Transverse colon (tissue), 4 donors: ENCODE results near the gene OOEP. TPM values are rescaled to one million over a fixed set of nuclear protein-coding genes. Genes with fewer than 3 reads are reported as not detected.

Experiments used
- DNase-seq: peaks from one replicate; pipeline ENCODE4 v3.0.0-alpha.2; 2019
- H3K27ac ChIP-seq, 4 donors: fragments of 200-600 bp; sonication (generic); 2 replicates each; pipeline ENCODE4 v1.5.1; 2016 to 2018; ENCODE audit warnings: inconsistent platforms in 4 of 4
- H3K27me3 ChIP-seq: fragments of 200-600 bp; sonication (generic); 2 replicates; pipeline ENCODE4 v1.5.1; 2017; ENCODE audit warnings: inconsistent platforms
- H3K36me3 ChIP-seq, 4 donors: fragments of 200-600 bp; sonication (generic); 2 replicates each; pipeline ENCODE4 v1.5.1; 2017 to 2019; ENCODE audit warnings: inconsistent platforms in 4 of 4
- H3K4me1 ChIP-seq, 4 donors: fragments of 200-600 bp; sonication (generic); 2 replicates each; pipeline ENCODE4 v1.5.1; 2017 to 2020; ENCODE audit warnings: inconsistent platforms in 4 of 4
- H3K4me3 ChIP-seq, 4 donors: fragments of 200-600 bp; sonication (generic); 1 replicate in 1 of 4; 2 replicates in 3 of 4; pipeline versions ENCODE4 v1.5.1 to v1.6.1; 2017 to 2019; ENCODE audit warnings: inconsistent platforms in 4 of 4
- H3K9me3 ChIP-seq, 2 donors: fragments of 200-600 bp; sonication (generic); 2 replicates each; pipeline ENCODE4 v1.5.1; 2017 to 2019; ENCODE audit warnings: inconsistent platforms in 2 of 2
- EP300 ChIP-seq: sonication (generic); formaldehyde crosslinking; IDR thresholded peaks from one replicate; pipeline ENCODE4 v1.6.1; 2017; ENCODE audit warnings: antibody characterized with exemption, low read depth
- POLR2A ChIP-seq: fragments of 450-650 bp; IDR thresholded peaks from one replicate; pipeline ENCODE4 v1.6.1; 2016; ENCODE audit warnings: antibody characterized with exemption, mild to moderate bottlenecking, moderate library complexity
- POLR2AphosphoS5 ChIP-seq, 3 donors: sonication (generic); formaldehyde crosslinking; IDR thresholded peaks; one replicate each; pipeline ENCODE4 v1.6.1; 2016; ENCODE audit warnings: antibody characterized with exemption in 3 of 3
- WGBS, 2 donors: methylation state at CpG; one replicate each; pipeline ENCODE4 v1.1.5; 2018; ENCODE audit warnings: low coverage in 1 of 2; 5-methylcytosine and 5-hydroxymethylcytosine counted together
- in situ Hi-C, 4 donors: fragments of 200-750 bp; cut with MboI; loops; one replicate each; pipeline versions ENCODE4 v1.15.0 to v1.15.1; 2017; ENCODE audit warnings: low sequenced_read_pairs in 3 of 4, low pct_ligation_motif_present in 1 of 4, low pct_unique_long_range_greater_than_20kb in 1 of 4
- intact Hi-C: fragments of 100-400 bp; cut with DNase I; formaldehyde crosslinking; loops from one replicate; pipeline ENCODE4 v1.15.1; 2023; ENCODE audit warnings: low total_unique reads
- total RNA-seq, 4 donors: library from RNA; depleted of rRNA; stranded (reverse); fragments of >200 nt; gene quantifications; one replicate each; pipeline ENCODE4 v1.1.0, GENCODE V29; 2016
- TF ChIP-seq, protein P1 (sequence below), 5 experiments: fragments of 200-600 bp in 3 of 5; fragments of 450-650 bp in 2 of 5; sonication (generic) in 3 of 5; IDR thresholded peaks; 1 replicate in 2 of 5; 2 replicates in 3 of 5; pipeline ENCODE4 v1.5.1; 2016 to 2017; ENCODE audit warnings: antibody characterized with exemption in 5 of 5, inconsistent platforms in 3 of 5, mild to moderate bottlenecking in 2 of 5, moderate library complexity in 1 of 5

OOEP gene
- total RNA-seq, 4 donors from 2014 or later: not detected

DNA sequence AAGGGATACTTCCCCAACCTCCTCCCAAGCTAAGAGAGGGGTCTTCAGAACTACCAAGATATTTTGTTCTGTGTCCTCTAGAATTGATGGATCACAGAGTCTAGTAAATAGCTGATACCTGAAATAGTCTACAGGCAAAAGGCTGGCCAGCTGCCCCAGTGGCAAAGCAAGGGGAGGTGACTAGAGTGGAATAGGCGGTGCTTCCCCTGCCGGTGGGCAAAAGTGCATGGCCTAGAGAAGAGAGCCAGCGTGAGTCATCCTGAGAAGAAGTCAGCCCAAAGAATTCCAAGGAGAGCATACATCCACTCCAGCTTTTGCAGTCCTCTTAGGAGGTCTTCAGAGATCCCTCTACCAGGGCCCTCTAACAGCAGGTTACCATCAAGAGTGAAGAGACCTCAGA, 30.4 kb downstream of the OOEP start:
- 77 to 83% methylated on average over 3 of the region's 3 CpGs for WGBS, 2 donors
- no peak overlapping the region for H3K4me3 ChIP-seq
- TF ChIP-seq EP300: no peak
- TF ChIP-seq, protein P1, sequence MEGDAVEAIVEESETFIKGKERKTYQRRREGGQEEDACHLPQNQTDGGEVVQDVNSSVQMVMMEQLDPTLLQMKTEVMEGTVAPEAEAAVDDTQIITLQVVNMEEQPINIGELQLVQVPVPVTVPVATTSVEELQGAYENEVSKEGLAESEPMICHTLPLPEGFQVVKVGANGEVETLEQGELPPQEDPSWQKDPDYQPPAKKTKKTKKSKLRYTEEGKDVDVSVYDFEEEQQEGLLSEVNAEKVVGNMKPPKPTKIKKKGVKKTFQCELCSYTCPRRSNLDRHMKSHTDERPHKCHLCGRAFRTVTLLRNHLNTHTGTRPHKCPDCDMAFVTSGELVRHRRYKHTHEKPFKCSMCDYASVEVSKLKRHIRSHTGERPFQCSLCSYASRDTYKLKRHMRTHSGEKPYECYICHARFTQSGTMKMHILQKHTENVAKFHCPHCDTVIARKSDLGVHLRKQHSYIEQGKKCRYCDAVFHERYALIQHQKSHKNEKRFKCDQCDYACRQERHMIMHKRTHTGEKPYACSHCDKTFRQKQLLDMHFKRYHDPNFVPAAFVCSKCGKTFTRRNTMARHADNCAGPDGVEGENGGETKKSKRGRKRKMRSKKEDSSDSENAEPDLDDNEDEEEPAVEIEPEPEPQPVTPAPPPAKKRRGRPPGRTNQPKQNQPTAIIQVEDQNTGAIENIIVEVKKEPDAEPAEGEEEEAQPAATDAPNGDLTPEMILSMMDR (IDR thresholded peaks at IDR 0.05): no peak
- TF ChIP-seq POLR2AphosphoS5 (IDR thresholded peaks at IDR 0.05): no peak
- TF ChIP-seq POLR2A: no peak
- no peak overlapping the region for H3K27ac ChIP-seq
- H3K27me3 ChIP-seq: no peaks in the 10 kb centered on the region
- H3K36me3 ChIP-seq: no peaks in the 10 kb centered on the region
- no peak for DNase-seq
- no peaks in the 10 kb centered on the region for H3K4me1 ChIP-seq
- intact Hi-C loops: no loop called here
- no peaks in the 10 kb centered on the region for H3K9me3 ChIP-seq
- in situ Hi-C loops: loop anchor here in 1 of 4 donors (25.0 kb wide), 1 partner anchor 927 kb away; no protein-coding TSS in a partner anchor

GRCh38 chr6:73329201-73329600, 40.5 kb downstream of the OOEP start:
- Histone ChIP-seq H3K27me3 (no peaks in the 10 kb centered on the region), H3K4me1 (no peaks in the 10 kb centered on the region), H3K27ac (no peak overlapping the region), H3K36me3 (no peaks in the 10 kb centered on the region), H3K4me3 (no peak overlapping the region), H3K9me3 (no peaks in the 10 kb centered on the region)
- WGBS, 2 donors: 43 to 73% methylated on average over 1 to 3 of the region's 3 CpGs
- intact Hi-C loops: no loop called here
- DNase-seq: no peak
- TF ChIP-seq EP300 (no peak), POLR2A (no peak), POLR2AphosphoS5 (IDR thresholded peaks at IDR 0.05) (no peak)
- TF ChIP-seq, protein P1 (IDR thresholded peaks at IDR 0.05): no peak
- in situ Hi-C loops: loop anchor here in 2 of 4 donors (10.0 to 25.0 kb wide), 2 partner anchors 917 to 924 kb away; no protein-coding TSS in a partner anchor

- no peak overlapping the region for H3K27ac ChIP-seq
- in situ Hi-C loops (loop anchor here in 2 of 4 donors (10.0 to 25.0 kb wide), 2 partner anchors 916 to 924 kb away; no protein-coding TSS in a partner anchor), intact Hi-C loops (no loop called here)
- no peaks in the 10 kb centered on the region for H3K4me1 ChIP-seq
- H3K27me3 ChIP-seq: no peaks in the 10 kb centered on the region
- 63 to 65% methylated on average over 3 of the region's 3 CpGs for WGBS, 2 donors
- TF ChIP-seq, protein P1 (IDR thresholded peaks at IDR 0.05): no peak
- no peak for TF ChIP-seq EP300
- no peak for TF ChIP-seq POLR2A
- no peak for TF ChIP-seq POLR2AphosphoS5 (IDR thresholded peaks at IDR 0.05)
- no peak overlapping the region for H3K4me3 ChIP-seq
- H3K9me3 ChIP-seq: no peaks in the 10 kb centered on the region
- no peaks in the 10 kb centered on the region for H3K36me3 ChIP-seq
- DNase-seq: no peak
These were observed 40.9 kb downstream of the OOEP start for GRCh38 chr6:73328790-73329189.

- in situ Hi-C loops: loop anchor here in 2 of 4 donors (10.0 to 25.0 kb wide), 2 partner anchors 913 to 921 kb away; no protein-coding TSS in a partner anchor
These were observed 44.0 kb downstream of the OOEP start for GRCh38 chr6:73325656-73326055.

More at GRCh38 chr6:73325656-73326055, 44.0 kb downstream of the OOEP start:
- intact Hi-C loops: no loop called here
- WGBS, 2 donors: 93% methylated on average over 3 of the region's 3 CpGs
- no peak for DNase-seq
- TF ChIP-seq EP300 (no peak), POLR2A (no peak), POLR2AphosphoS5 (IDR thresholded peaks at IDR 0.05) (no peak)
- TF ChIP-seq, protein P1 (IDR thresholded peaks at IDR 0.05): no peak
- H3K27ac ChIP-seq: no peak overlapping the region
- no peaks in the 10 kb centered on the region for H3K27me3 ChIP-seq
- no peaks in the 10 kb centered on the region for H3K36me3 ChIP-seq
- no peaks in the 10 kb centered on the region for H3K4me1 ChIP-seq
- H3K9me3 ChIP-seq: no peaks in the 10 kb centered on the region
- H3K4me3 ChIP-seq: no peak overlapping the region
